Mesendoderm (in vitro differentiated cells): ENCODE results near the gene SNRPE.

Experiments
- DNase-seq: peaks from one replicate; pipeline ENCODE4 v3.0.0; 2013
- H2AK5ac ChIP-seq: 2 replicates; pipeline ENCODE4 v1.6.1; 2013; ENCODE audit warnings: low read length, inconsistent platforms
- H2BK120ac ChIP-seq: 2 replicates; pipeline ENCODE4 v1.6.1; 2013; ENCODE audit warnings: low read depth, mild to moderate bottlenecking, low read length, moderate library complexity, mixed read lengths
- H2BK15ac ChIP-seq: replicated peaks from 2 replicates; pipeline ENCODE4 v1.6.1; 2013; ENCODE audit warnings: low read depth, mild to moderate bottlenecking, moderate library complexity
- H2BK5ac ChIP-seq: 2 replicates; pipeline ENCODE4 v1.6.1; 2013; ENCODE audit warnings: low read length, inconsistent platforms
- H3K18ac ChIP-seq: 2 replicates; pipeline ENCODE4 v1.6.1; 2013; ENCODE audit warnings: mild to moderate bottlenecking, low read length, mixed read lengths
- H3K23ac ChIP-seq: one replicate; pipeline ENCODE4 v1.6.1; 2013; ENCODE audit warnings: low read length
- H3K27ac ChIP-seq: 2 replicates; pipeline ENCODE4 v1.5.1; 2013; ENCODE audit warnings: low read depth, mild to moderate bottlenecking, inconsistent platforms, low read length, moderate library complexity
- H3K27me3 ChIP-seq: 2 replicates; pipeline ENCODE4 v1.6.1; 2013; ENCODE audit warnings: low read length, control low read depth, mild to moderate bottlenecking, inconsistent platforms; ENCODE audit not compliant: insufficient read depth, poor library complexity
- H3K36me3 ChIP-seq: 2 replicates; pipeline ENCODE4 v1.6.1; 2013; ENCODE audit warnings: low read length, inconsistent platforms; ENCODE audit not compliant: control insufficient read depth, insufficient read depth
- H3K4ac ChIP-seq: one replicate; pipeline ENCODE4 v1.6.1; 2013; ENCODE audit warnings: low read depth, mild to moderate bottlenecking, low read length, moderate library complexity
- H3K4me1 ChIP-seq: 2 replicates; pipeline ENCODE4 v1.6.1; 2013; ENCODE audit warnings: low read depth, low read length, inconsistent platforms; ENCODE audit not compliant: control insufficient read depth
- H3K4me2 ChIP-seq: 2 replicates; pipeline ENCODE4 v1.6.1; 2013; ENCODE audit warnings: low read length
- H3K4me3 ChIP-seq: 2 replicates; pipeline ENCODE4 v1.5.1; 2013; ENCODE audit warnings: mild to moderate bottlenecking, low read length
- H3K56ac ChIP-seq: one replicate; pipeline ENCODE4 v1.6.1; 2013; ENCODE audit warnings: low read length
- H3K79me1 ChIP-seq: 2 replicates; pipeline ENCODE4 v1.6.1; 2013; ENCODE audit warnings: low read length, inconsistent platforms
- H3K79me2 ChIP-seq: 2 replicates; pipeline ENCODE4 v1.6.1; 2013; ENCODE audit warnings: mild to moderate bottlenecking, low read length; ENCODE audit not compliant: control insufficient read depth, insufficient read depth
- H3K9ac ChIP-seq: 2 replicates; pipeline ENCODE4 v1.6.1; 2013; ENCODE audit warnings: low read length, inconsistent platforms
- H4K5ac ChIP-seq: one replicate; pipeline ENCODE4 v1.6.1; 2013; ENCODE audit warnings: low read length
- H4K8ac ChIP-seq: one replicate; pipeline ENCODE4 v1.6.1; 2013; ENCODE audit warnings: low read depth, mild to moderate bottlenecking, control low read depth, low read length, moderate library complexity
- WGBS: extraction: QIAGEN DNeasy Blood & Tissue Kit; methylation state at CpG from one replicate; pipeline ENCODE4 v1.1.7; 2013; ENCODE audit warnings: low lambda C conversion rate, missing lambda C conversion rate; ENCODE audit not compliant: insufficient coverage; ENCODE audit errors: extremely low coverage; 5-methylcytosine and 5-hydroxymethylcytosine counted together

SNRPE gene

GRCh38 chr1:203888807-203889251 lies 27.4 kb downstream of the SNRPE start:
- DNase-seq = no peak
- Histone ChIP-seq H3K4me2 (no peak overlapping the region), H2BK5ac (no peak overlapping the region), H4K5ac (no peak overlapping the region), H3K23ac (no peak overlapping the region), H3K27ac (no peak overlapping the region), H3K36me3 (no peaks in the 10 kb centered on the region), H3K4me3 (no peak overlapping the region), H3K79me2 (no peaks in the 10 kb centered on the region), H3K56ac (no peak overlapping the region), H3K4ac (no peak overlapping the region), H2BK120ac (no peak overlapping the region), H3K27me3 (no peaks in the 10 kb centered on the region), H4K8ac (no peak overlapping the region), H3K79me1 (no peaks in the 10 kb centered on the region), H3K9ac (no peak overlapping the region), H3K18ac (no peak overlapping the region), H2AK5ac (no peak overlapping the region), H2BK15ac (no peak overlapping the region), H3K4me1 (no peaks in the 10 kb centered on the region)

- H3K4me3 ChIP-seq = no peak overlapping the region
- H2BK120ac ChIP-seq = no peak overlapping the region
- no peak overlapping the region for H4K8ac ChIP-seq
- no peaks in the 10 kb centered on the region for H3K27me3 ChIP-seq
- H3K4me1 ChIP-seq = no peaks in the 10 kb centered on the region
- no peak overlapping the region for H3K9ac ChIP-seq
- H3K79me2 ChIP-seq = no peaks in the 10 kb centered on the region
- H3K18ac ChIP-seq = no peak overlapping the region
- no peak overlapping the region for H3K27ac ChIP-seq
- WGBS = no CpG with 5 or more reads among the region's 2 CpGs
- H3K4ac ChIP-seq = no peak overlapping the region
- H4K5ac ChIP-seq = no peak overlapping the region
- H2AK5ac ChIP-seq = no peak overlapping the region
- H2BK5ac ChIP-seq = no peak overlapping the region
- H3K23ac ChIP-seq = no peak overlapping the region
- no peaks in the 10 kb centered on the region for H3K79me1 ChIP-seq
- no peak overlapping the region for H2BK15ac ChIP-seq
- H3K4me2 ChIP-seq = no peak overlapping the region
- H3K56ac ChIP-seq = no peak overlapping the region
- DNase-seq = no peak
- no peaks in the 10 kb centered on the region for H3K36me3 ChIP-seq
These were observed 30.6 kb downstream of the SNRPE start for GRCh38 chr1:203891950-203892349.

GRCh38 chr1:203898458-203899352 lies 37.3 kb downstream of the SNRPE start:
- no peak overlapping the region for H4K8ac ChIP-seq
- no peak overlapping the region for H3K27ac ChIP-seq
- DNase-seq = peak; percentile 11
- no peaks in the 10 kb centered on the region for H3K36me3 ChIP-seq
- no CpG with 5 or more reads among the region's 12 CpGs for WGBS
- no peak overlapping the region for H3K4me3 ChIP-seq
- no peak overlapping the region for H3K4me2 ChIP-seq
- H3K79me1 ChIP-seq = no peaks in the 10 kb centered on the region
- H3K4ac ChIP-seq = no peak overlapping the region
- H3K18ac ChIP-seq = no peak overlapping the region
- no peak overlapping the region for H2BK5ac ChIP-seq
- H2BK15ac ChIP-seq = no peak overlapping the region
- no peak overlapping the region for H3K23ac ChIP-seq
- no peak overlapping the region for H4K5ac ChIP-seq
- H3K4me1 ChIP-seq = no peaks in the 10 kb centered on the region
- no peak overlapping the region for H2AK5ac ChIP-seq
- no peak overlapping the region for H3K56ac ChIP-seq
- H3K79me2 ChIP-seq = no peaks in the 10 kb centered on the region
- no peak overlapping the region for H2BK120ac ChIP-seq
- no peak overlapping the region for H3K9ac ChIP-seq
- H3K27me3 ChIP-seq = no peaks in the 10 kb centered on the region

- Histone ChIP-seq H3K56ac (no peak overlapping the region), H3K36me3 (no peaks in the 10 kb centered on the region), H3K79me1 (no peaks in the 10 kb centered on the region), H3K9ac (no peak overlapping the region), H3K27me3 (no peaks in the 10 kb centered on the region), H2AK5ac (no peak overlapping the region), H2BK15ac (no peak overlapping the region), H4K5ac (no peak overlapping the region), H3K27ac (no peak overlapping the region), H3K4me3 (no peak overlapping the region), H3K79me2 (no peaks in the 10 kb centered on the region), H4K8ac (no peak overlapping the region), H3K23ac (no peak overlapping the region), H3K4me2 (no peak overlapping the region), H3K4ac (no peak overlapping the region), H3K4me1 (no peaks in the 10 kb centered on the region), H3K18ac (no peak overlapping the region), H2BK5ac (no peak overlapping the region), H2BK120ac (no peak overlapping the region)
- DNase-seq = no peak
- WGBS = no CpG with 5 or more reads among the region's 1 CpG
These were observed 37.9 kb downstream of the SNRPE start for GRCh38 chr1:203899353-203899716.

- Histone ChIP-seq H3K79me2 (no peaks in the 10 kb centered on the region), H3K4me2 (no peak overlapping the region), H2AK5ac (no peak overlapping the region), H3K27me3 (no peaks in the 10 kb centered on the region), H3K79me1 (no peaks in the 10 kb centered on the region), H3K56ac (no peak overlapping the region), H2BK5ac (no peak overlapping the region), H3K9ac (no peak overlapping the region), H3K4me3 (no peak overlapping the region), H3K36me3 (no peaks in the 10 kb centered on the region), H3K4ac (no peak overlapping the region), H3K18ac (no peak overlapping the region), H3K23ac (no peak overlapping the region), H2BK120ac (no peak overlapping the region), H4K5ac (no peak overlapping the region), H3K27ac (no peak overlapping the region), H3K4me1 (no peaks in the 10 kb centered on the region), H2BK15ac (no peak overlapping the region), H4K8ac (no peak overlapping the region)
- DNase-seq = no peak
- no CpG with 5 or more reads among the region's 47 CpGs for WGBS
These were observed 38.7 kb downstream of the SNRPE start for GRCh38 chr1:203899869-203900714.
